22Rv1 (cell line): ENCODE data around the gene SYTL3.
"Not testable (repeated sequence)": the region's sequence is repeated elsewhere in the genome, so short reads cannot be mapped to it uniquely, and the experiment has no call there.

Source experiments
- CTCF ChIP-seq: fragments of 450-650 bp; IDR thresholded peaks from 2 replicates; pipeline ENCODE4 v1.5.1; 2017; ENCODE audit warnings: mild to moderate bottlenecking
- ZFX ChIP-seq: fragments of 450-650 bp; IDR thresholded peaks from 2 replicates; pipeline ENCODE4 v1.6.1; 2017; ENCODE audit warnings: antibody characterized with exemption, borderline replicate concordance

DNA sequence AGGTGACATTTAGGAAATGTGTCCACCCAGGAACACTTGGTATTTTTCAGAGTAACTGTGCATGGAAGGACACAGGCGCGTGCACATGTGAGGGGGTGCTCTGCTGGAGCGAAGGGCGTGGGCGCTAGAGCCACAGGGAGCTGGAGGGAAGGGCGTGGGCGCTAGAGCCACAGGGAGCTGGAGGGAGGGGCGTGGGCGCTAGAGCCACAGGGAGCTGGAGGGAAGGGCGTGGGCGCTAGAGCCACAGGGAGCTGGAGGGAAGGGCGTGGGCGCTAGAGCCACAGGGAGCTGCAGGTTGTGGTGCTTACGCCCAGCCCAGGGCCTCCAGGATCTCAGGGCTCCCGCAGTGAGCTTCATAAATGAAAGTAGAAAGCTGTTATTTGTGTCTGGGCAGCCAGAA, 43.8 kb upstream of the SYTL3 start:
- TF ChIP-seq CTCF, ZFX: not testable (repeated sequence)
